COR-L47 (cell line): ENCODE results near the gene UBE2C.
"Not testable (repeated sequence)": the region's sequence is repeated elsewhere in the genome, so short reads cannot be mapped to it uniquely, and the experiment has no call there.

Experiments used
- DNase-seq: peaks from one replicate; lab custom pipeline; 2025; lab: John Stamatoyannopoulos, UW

UBE2C gene

DNA sequence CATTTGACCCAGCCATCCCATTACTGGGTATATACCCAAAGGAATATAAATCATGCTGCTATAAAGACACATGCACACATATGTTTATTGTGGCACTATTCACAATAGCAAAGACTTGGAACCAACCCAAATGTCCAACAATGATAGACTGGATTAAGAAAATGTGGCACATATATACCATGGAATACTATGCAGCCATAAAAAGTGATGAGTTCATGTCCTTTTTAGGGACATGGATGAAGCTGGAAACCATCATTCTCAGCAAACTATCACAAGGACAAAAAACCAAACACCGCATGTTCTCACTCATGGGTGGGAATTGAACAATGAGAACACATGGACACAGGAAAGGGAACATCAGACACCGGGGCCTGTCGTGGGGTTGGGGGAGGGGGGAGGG lies 14.5 kb upstream of the UBE2C start:
- DNase-seq: not testable (repeated sequence)

DNA sequence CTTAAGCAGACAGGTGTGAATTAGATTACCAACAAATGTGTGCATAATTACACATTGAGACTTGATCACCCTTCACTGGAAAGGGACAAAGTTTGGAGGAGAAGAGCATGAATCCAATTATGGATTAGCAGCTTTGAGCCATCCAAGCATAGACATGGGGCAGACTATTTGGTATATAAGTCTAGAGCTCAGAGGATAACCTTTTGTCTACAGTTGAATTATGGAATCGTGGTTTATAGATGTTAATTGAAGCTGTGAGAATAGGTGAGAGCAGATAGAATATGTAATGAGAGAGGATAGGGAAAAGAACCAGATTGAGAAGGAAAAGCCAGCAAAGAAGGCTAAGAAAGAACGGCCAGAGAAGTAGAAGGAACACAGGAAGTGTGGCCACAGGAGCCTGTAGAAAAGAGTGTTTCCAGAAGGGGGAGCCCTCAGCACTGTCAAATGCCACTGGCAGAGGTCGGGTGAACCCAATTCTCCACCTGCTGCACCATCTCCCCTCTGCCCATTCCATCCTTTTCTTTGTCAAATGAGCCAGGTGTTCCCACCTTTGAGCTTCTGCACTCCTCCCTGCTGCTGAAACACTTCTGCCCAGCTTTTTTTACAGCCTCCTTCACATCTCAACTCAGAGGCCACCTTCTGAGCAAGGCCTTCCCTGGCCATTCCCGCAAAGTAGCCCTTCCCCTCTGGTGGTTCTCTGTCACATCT lies 13.4 kb upstream of the UBE2C start:
- peak; percentile 38 for DNase-seq

DNA sequence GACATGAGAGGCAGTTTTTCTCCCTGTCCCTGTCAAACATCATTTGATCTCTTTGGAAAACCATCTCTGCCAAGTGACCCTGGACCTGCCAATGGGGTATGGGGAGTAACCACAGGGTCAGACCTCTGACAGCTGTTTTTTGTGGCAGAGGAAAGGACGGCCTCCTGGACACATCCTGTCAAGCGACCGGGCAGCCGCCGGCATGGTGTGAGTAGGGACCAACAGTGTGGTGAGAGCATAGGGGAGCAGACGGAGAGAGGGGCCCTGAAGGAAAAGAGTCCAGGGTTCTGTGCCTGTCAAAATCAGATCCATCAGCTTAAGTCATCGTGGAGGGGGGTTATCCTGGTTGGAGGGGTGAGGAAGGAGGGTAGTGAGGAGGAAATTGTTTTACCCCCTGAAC lies 10.6 kb upstream of the UBE2C start:
- DNase-seq: no peak

DNA sequence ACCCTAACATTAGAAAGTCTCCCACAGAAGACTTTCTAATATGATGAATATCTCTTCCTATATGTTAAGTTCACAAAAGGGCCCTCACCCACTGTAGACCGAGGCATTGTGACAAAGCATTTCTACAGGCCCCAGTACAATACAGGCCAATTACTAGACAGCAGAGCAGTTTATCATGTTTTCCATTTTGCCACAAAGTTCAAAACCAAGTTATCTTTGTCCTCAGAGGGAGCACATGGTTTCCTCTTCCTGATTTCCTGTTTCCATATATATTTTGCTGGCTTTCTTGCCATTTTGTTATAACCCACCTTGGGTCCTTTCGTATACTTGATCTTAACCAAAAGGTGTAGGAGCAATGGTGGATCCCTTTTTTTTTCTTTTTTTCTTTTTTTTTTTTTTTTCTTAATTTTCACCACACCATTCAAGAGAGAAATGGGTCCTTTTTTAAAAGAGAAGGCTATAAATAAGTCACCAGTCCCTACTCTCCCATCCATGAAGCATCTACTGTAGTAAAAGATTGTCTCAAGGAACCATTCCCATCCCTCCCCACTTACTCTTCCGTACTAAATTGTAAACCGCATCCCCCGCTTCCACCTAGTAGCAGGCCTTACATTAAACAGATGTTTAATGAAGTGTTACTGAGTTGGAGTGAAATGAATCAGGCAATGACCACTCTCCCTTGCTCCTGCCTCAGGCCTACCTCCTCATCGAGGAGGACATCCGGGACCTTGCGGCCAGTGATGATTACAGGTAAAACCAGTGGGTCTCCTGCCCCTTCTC lies 2.1 kb upstream of the UBE2C start:
- no peak for DNase-seq

DNA sequence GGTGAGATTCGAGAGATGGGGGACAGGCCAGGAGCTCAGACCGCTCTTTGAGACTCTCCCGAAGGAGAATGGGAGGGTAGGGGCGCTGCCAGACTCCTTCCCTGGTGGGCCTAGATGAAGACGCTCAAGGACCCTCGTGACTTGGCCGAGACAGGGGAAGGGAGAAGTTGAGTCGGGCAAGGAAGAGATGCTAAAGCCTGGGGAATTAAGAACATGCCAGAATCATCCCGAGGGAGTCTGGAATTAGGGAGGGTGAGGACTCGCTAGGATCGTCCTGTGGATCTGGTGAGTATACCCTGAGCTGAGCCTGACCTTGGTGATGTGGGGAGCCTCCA lies 529 bp downstream of the UBE2C start:
- DNase-seq: no peak

DNA sequence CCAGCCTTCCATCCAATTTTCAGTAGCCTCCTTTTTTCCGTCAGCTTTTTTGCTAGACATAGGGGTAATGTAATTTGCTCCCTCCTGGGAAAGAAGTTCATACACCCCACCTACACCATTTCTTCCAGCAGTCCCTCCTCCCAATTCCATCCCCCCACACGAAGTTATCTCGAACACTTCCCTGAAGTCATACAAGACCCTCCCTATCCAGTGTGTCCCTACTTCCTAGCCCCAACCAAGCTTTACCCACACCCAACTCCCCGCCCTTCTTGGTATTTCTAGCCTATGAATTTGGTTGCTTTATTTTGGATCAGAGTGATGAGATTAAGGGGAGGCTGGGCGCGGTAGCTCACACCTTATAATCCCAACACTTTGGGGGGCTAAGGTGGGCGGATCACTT lies 1.0 kb downstream of the UBE2C start:
- DNase-seq: no peak

DNA sequence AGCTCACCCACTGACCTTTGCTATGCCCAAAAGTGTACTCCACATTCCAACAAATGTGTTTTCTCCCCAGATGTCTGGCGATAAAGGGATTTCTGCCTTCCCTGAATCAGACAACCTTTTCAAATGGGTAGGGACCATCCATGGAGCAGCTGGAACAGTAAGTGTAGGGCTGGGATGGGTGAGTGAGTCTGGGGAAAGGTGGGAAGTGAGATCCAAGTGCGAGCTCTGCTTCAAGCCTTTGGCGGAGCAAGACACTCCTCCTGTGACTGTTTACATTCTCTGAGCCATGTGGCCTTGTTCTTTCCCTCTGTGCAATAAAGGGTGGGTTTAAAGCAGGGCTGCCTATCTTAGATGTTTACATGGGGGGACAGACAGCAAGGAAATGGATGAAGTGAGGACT lies 1.9 kb downstream of the UBE2C start:
- DNase-seq: no peak

DNA sequence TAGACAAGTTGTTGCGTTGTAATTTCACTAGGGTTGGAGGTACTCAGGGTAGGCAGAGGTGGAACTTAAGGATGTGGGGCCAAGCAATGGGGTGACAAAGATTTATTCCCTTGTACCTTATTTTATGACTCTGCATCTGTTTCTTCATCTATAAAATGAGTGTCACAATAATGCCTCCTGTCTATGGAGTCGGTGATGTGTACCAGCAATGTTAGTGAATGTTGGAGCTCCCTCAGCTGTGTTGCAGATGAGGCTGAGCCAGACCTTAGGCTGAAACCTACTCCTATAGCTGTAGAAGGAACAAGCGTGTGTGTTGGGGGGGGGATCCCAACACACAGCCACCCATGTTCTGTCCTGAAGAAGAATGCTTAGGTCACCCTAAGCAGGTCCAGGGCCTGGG lies 4.5 kb downstream of the UBE2C start:
- no peak for DNase-seq

DNA sequence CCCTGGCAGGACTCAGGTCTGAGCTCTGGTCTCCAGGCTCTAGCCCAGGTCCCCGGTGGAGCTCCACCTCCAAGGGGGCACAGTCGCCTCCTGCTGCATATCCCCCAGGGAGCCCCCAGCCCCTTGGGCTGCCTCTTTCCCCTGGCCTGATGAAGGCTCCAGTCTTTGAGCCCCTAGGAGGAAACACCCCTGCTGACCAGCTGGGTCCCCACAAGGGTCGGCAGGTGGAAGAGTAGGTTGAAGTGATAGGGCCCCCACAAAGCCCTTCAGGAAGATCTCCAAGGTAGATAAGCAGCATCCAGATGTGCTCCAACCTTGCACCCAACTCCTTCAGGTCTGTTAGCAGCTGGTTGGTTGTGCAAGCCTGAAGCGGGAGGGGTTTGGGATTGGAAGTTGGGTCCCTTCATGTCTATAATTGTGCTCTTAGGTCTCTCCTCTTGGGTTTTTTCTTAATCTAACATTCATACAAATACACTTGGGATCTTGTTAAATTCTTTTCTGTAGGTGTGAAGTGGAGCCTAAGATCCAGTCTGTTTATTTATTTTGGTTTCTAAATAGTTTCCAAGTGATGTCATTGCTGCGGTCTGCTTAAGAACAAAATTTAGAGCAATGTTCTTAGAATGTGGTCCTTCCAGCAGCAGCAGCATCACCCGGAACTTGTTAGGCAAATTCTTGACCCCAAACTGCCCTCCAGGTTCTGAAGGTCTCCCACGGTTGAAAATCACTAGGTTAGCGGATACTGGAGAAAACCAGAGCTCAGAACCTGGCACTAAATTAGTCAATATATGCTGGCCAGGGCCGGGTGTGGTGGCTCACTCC lies 5.1 kb downstream of the UBE2C start:
- DNase-seq: no peak

DNA sequence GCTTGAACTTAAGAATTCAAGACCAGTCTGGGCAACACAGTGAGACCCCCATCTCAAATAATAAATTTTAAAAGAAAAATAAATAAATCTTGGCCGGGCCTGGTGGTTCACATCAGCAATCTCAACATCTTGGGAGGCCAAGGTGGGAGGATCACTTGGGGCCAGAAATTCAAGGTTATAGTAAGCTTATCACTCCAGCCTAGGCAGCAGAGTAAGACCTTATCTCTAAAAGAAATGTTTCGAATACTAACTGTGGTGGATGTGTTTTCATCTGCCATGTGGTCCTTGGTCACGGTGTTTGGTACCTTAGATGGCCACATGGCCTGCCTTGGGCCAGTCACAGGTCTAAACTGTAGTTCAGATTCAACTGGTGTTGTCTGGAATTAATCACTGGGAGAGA lies 5.8 kb downstream of the UBE2C start:
- no peak for DNase-seq

DNA sequence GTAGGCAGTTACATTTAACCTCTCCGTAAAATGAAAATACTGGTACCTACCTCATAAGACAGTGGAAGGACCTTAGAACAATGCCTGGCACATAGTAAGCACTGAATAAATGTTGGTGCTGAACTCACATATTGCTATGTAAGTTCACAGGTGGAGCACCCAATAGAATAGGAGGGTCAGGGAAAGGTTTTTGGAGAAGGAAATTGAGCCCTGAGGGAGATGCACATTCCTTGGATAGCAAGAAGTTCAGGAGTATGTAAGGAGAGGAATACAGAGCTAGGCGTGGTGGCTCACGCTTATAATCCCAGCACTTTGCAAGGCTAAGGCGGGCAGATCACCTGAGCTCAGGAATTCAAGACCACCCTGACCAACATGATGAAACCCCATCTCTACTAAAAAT lies 7.0 kb downstream of the UBE2C start:
- DNase-seq: no peak

DNA sequence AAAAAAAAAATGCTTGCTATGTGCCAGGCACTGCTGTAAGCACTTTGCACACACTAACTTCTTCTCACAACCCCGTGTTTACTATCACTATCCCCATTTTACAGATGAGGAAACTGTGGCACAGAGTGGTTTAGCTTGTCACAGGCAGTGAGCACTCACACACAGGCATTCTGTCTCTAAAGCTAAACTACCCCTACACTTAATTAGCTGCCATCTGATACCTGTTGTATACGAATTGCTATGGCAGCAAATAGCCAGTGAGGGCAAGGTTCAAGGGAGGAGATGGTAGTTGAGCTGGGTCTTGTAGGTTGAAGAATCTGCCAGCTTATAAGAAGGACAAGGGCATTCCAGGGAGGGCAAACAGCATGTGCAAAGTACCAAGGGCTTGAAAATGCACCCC lies 9.5 kb downstream of the UBE2C start:
- no peak for DNase-seq

DNA sequence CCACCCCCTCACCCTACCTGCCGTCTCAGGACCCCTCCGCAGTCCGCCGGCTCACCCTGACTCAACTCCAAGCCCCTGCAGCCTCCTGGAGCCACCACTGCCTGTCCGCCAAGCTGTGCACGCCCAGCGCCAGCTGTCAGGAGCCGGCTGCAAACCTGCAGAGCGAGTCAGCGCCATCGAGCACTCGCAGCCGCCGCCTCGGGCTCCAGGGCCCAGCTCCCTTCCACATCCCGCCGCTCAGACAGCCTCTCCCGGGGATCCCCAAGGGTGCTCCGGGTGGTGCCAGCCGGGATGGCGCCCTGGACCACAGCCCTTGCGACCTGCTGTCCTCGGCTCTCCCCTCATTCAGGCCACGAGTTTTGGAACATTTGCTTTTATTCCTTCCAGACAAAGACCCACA lies 10.4 kb downstream of the UBE2C start:
- no peak for DNase-seq

DNA sequence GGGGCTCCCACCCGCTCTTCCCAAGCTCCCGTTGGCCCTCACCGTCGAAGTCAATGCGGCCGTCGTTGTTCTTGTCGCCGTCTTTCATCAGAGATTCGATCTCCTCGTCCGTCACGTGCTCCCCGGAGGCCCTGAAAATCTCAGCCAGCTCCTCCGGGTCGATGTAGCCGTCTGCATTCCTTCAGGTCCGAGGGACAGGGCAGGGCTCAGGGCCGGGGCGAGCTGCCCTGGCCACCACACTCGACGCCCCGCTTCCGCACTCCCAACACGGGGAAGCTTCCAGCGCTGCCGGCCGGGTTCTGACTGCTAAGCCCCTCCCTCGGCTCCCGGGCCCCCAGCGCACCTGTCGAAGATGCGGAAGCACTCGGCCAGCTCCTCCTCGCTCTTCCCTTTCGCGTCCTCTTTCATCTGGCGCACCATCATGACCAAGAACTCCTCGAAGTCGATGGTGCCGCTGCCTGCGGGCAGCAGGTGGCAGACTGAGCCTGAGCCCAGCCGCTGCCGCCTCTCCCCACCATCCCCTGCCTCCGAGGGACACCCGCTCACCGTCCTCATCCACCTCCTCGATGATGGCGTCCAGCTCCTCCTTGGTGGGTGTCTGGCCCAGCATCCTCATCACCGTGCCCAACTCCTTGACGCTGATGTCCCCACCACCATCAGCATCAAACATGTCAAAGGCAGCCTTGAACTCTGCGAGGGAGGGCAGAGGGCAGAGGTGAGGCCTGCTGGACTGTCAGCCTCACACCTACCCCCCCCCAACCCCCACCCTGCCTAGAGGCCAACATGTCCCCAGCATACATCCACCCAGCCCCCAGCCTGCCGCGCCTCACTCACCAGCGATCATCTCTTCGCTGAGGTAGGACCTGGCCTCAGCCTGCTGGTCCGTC lies 11.7 kb downstream of the UBE2C start:
- peak; percentile 29 for DNase-seq

DNA sequence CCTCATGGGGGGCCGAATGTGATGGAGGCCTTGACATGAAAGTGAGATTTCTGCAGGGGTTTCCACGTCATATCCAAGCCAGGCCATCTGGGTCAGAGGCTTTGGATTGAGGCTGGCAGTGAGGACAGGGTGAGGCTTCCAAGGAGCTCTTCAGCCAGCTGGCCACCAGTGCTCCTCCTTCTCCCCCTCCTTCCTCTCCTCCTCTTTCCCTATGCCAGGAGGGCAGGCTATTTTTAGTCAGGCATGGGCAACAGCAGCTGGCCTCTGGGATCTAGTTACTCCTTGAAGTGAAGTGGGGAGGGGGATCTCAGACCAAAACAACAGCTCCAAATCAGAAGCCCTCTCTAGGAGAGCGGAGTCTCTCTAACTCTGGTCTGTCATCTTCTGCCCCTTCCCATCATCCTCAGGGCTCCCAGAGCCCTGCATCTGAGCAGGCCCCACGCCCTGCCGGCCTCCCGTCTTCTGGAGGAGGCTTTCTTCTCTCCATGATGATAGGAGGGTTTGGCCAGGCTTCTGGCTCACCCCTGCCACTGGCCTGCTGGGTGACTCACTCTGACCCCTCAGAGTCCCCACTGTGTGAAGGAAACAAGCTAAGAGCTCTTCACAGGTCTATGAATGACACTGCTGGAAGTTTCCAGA lies 14.1 kb downstream of the UBE2C start:
- no peak for DNase-seq

DNA sequence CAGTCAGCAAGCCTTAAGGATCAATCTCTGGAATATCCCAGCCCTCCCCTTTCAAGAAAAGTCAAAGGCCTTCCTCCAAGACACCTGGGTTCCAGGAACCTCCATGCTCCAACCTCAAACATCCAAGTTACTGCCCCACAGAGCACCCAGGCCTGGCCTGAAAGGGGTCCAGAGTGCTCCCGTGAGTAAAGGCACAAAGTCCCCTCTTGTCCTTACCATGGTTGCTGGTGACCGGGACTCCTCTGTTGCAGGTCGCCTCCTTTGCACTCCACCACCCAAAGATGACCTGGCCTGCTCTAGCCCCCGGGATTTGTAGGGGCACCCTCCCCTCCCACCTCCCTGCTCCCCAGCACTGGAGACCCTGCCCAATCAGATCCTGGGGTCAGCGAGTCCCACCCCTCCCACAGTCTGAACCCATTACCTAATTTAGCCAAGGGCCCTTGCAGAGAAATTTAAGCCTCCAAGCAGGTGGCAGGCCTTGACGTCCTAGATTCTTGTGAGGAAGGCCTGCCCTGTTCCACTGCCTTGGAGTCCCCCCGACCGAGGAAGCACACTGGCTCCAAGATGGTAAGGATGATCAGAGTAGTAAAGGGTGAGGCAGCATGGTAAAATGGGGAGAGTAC lies 14.7 kb downstream of the UBE2C start, which contains the start of gene TNNC2:
TNNC2 (minus strand) TSS at position 283 of the 623 bp plus-strand sequence; CDS start at position 219, 64 bp downstream.
- DNase-seq: no peak

DNA sequence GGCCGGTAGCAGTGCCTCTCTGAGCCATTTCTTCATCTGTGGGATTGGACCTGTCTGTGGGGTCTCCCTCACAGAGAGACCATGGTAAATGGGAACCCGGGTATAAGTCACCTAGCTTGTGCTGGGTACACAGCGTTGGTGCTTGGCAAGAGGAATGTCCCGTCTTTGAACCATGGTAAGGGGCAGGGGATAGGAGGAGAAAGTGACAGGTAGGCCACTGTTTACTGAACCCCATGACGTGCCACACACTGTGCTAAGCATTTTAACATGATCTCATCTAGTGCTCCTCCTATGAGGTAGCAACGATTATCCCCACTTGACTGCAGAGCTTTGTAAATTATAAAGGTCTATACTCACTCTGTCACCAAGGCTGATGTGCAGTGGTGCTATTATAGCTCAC lies 15.3 kb downstream of the UBE2C start:
- DNase-seq: no peak

DNA sequence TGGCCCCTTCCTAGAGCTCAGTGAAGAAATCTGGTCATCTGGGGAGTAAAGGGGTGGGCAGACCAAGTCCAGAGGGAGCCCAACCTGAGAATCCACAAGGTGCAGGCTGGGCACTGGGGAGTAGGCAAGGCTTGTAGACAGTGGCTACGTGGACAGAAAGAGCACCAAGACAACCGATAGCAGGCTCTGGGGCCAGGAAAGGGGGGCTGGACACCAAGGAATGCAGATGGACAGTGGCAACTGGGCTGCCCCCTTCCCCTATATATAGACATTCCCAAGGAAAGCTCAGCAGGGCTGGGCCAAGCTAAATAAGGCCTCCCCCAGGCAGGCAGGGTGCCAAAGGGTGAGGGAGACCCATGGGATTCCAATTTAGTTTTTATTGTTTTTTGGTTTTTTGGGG lies 16.1 kb downstream of the UBE2C start:
- no peak for DNase-seq

DNA sequence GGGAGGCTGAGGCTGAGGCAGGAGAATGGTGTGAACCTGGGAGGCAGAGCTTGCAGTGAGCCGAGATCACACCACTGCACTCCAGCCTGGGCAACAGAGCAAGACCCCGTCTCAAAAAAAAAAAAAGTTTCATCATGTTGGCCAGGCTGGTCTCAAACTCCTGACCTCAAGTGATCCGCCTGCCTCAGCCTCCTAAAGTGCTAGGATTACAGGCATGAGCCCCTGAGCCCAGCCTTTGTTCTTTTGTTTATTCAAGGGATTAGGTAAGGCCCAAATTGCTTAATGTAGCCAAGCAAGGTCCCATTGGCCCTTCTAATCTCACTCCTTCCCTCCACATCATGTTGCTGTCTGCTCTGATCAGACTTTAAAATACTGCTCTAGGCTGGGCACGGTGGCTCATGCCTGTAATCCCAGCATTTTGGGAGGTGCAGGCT lies 17.2 kb downstream of the UBE2C start:
- not testable (repeated sequence) for DNase-seq

DNA sequence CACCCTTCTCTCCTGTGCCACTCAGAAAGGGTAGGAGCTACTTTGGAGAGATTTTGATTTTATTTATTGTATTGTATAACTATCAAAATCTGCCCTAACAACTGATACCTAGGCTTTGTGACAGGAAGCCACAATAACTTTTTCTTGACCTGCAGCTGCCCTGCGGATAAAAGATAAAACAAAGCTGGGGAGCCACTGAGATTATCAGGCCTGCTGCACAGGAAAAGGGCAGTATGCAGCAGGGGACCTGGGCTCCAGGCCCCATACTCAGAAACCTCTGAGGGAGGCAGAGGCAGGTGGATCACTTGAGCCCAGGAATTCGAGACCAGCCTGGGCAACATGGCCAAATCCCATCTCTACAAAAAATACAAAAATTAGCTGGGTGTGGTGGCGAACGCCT lies 20.2 kb downstream of the UBE2C start:
- no peak for DNase-seq
